Cardiac septum (tissue), 1 donor: ENCODE data around the gene KPNA4. TPM values are rescaled to one million over a fixed set of nuclear protein-coding genes. Genes with fewer than 3 reads are reported as not detected.
"Not testable (repeated sequence)": the region's sequence is repeated elsewhere in the genome, so short reads cannot be mapped to it uniquely, and the experiment has no call there.

Experiments used
- DNase-seq: peaks from one replicate; pipeline ENCODE4 v3.0.0-alpha.2; 2020; ENCODE audit warnings: low spot score
- intact Hi-C: fragments of 100-400 bp; cut with DNase I; formaldehyde crosslinking; loops from one replicate; pipeline ENCODE4 v1.14.0; 2022
- total RNA-seq: library from RNA; stranded (reverse); fragmentation: NEBNext Ultra II Directional; extraction: Animal tissue kit (Norgen Biotek cat#: 25700); gene quantifications from one replicate; pipeline ENCODE4 v1.2.1, GENCODE V29; 2021
- donor health status: DM: no; HTN: no; CAD: no.

Gene KPNA4
- total RNA-seq, 1 donor from 2014 or later = 144 TPM

DNA sequence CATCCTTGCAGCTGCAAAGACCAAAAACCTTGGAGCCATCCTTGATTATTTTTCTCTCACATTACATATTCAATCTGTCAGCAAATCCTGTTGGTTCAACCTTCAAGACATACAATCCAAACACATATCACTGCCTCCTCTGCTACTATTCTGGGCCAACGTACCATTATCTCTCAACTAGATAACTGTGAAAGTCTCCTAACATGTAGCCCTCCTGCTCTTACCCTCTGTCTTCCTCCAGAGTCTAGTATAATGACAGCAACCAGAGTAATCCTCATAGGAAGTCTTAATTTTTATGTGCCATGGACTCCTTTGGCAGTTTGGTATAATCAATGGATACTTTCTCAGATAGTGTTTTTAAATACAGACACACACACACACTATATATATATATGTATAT lies 27.6 kb downstream of the KPNA4 start:
- DNase-seq = no peak
- intact Hi-C loops = no loop called here

DNA sequence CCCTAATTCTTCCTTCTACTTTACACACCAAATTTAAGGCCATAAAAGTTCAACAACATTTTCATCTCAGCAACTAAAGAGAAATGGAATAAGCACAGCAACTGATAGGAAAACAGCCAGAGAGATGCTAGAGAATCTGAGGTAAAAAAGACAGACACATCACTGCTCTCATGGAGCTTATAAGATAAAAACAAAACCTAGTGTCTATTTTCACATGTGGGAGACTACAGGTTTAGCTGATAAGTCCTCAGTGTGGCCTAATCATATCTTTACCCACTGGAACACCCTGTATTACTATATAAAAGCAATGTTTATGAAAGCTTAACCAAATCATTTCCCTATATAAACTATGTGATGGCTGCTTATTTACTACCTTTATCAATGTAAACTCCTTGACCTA lies 33.0 kb downstream of the KPNA4 start:
- DNase-seq = no peak
- intact Hi-C loops = no loop called here

DNA sequence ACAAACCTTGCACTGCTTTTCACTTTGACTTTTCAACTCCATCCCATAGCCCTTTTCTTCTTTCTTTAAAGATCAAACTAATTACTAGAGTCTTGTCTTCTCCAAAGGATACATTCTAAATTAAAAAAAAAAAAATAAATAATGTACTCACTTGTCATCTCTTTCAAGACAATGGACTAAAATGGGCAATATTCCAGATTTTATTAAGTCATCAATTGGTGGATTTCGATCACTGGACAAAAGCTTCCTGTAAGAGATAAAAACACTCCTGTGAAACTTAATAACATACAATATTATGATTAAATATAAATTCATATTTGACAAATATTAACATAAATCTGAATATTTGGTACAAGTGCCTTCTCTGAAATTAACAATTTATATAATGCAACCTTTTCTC lies 34.1 kb downstream of the KPNA4 start:
- intact Hi-C loops = no loop called here
- no peak for DNase-seq

DNA sequence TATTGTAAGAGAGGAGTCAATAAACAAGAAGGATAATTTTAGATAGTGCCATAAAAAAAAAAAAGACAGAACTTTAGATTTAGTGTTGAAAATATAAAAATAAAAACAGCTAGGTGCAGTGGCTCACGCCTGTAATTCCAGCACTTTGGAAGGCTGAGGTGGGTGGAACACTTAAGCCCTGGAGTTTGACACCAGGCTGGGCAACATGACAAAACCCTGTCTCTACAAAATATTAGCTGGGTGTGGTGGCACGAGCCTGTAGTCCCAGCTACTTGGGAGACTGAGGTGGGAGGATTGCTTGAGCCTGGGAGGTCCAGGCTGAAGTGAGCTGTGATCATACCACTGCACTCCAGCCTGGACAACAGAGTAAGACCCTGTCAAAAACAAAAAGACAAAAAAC lies 49.0 kb downstream of the KPNA4 start:
- intact Hi-C loops, DNase-seq: not testable (repeated sequence)

DNA sequence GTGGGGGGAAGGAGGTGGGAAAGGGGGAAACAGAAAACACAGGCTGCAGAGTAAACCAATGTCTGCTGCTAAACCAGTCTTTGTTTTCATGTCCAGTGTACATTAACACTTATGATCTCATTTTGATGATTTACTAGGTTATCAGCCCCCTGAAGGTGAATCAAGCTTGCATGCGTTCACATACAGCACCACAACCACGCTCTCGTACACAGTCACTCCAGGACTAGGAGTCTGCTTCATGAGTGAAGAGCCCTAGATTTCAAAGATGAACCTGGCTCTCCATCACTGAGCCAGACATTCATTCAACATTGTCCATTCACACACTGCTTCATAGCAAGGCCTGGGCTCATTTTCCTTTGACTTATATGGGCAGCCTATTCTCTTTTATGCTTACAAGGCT lies 64.0 kb downstream of the KPNA4 start:
- intact Hi-C loops = no loop called here
- DNase-seq = no peak

- DNase-seq = no peak
- intact Hi-C loops = no loop called here
These were observed 67.2 kb downstream of the KPNA4 start for GRCh38 chr3:160498202-160498601.

- no peak for DNase-seq
- intact Hi-C loops = no loop called here
These were observed 75.2 kb downstream of the KPNA4 start for GRCh38 chr3:160490166-160490565.

DNA sequence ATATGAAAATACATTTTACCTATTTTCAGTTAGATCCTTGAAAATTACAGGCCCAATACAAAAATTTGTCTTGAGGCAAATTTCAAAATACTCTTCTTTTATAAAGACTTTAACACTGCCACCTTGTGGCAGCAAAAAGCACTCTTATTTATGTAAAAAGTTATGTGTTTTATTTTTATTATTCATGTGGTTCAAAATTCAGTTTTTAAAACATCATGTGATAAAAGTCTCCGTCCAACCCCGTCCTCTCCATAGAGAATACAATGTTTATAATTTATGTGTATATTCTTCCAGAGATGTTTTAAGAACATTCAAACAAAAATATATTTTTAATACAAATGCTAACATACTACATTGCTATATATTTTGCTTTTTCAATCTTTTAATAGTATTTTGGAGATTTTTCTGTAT lies 78.9 kb downstream of the KPNA4 start:
- intact Hi-C loops = no loop called here
- no peak for DNase-seq

- no peak for DNase-seq
- intact Hi-C loops = no loop called here
These were observed 82.6 kb downstream of the KPNA4 start for GRCh38 chr3:160482796-160483195.

- DNase-seq = no peak
- intact Hi-C loops = no loop called here
These were observed 83.5 kb downstream of the KPNA4 start for GRCh38 chr3:160481856-160482255.

- no peak for DNase-seq
- intact Hi-C loops = no loop called here
These were observed 84.4 kb downstream of the KPNA4 start for GRCh38 chr3:160480931-160481330.

- intact Hi-C loops = no loop called here
- no peak for DNase-seq
These were observed 86.0 kb downstream of the KPNA4 start for GRCh38 chr3:160479376-160479775.

DNA sequence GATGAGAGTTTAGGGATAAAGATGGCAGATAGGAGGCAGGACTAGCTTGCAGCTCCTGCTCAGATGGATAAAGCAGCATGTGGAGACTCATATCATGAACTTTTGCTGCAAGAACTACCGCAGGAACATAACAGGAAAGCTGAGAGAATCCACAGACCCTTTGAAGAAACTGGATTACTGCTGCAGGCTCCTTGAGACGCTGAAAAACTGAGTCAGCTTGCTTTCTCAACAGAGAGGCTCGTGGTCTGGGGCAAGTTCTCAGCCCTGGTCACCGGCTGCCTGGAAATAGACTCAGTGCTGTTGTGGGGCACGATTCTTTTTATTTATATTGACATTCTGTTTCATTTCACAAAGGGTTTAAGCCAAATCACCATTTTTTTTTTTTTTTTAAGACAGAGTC lies 87.0 kb downstream of the KPNA4 start:
- DNase-seq = no peak
- intact Hi-C loops = no loop called here

DNA sequence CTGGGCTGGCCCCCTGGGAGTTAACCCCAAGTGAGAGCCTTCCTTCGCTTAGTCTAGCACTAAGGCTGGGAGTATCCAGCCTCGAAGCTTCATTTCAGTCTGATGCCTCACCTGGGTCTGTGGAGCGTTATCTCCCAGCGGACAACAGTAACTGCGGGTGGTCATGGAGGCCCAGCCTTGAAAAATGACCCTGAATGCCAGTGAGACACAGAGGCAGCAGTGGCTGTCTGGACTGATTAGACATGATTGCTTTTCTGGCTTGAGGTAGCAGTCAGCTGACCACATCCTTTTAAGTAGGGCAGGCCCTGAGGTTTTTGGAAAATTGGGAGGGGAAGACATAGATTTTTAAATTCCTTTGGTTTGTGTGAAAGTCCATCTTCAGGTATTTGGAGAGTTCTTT lies 87.6 kb downstream of the KPNA4 start:
- no peak for DNase-seq
- intact Hi-C loops = no loop called here

DNA sequence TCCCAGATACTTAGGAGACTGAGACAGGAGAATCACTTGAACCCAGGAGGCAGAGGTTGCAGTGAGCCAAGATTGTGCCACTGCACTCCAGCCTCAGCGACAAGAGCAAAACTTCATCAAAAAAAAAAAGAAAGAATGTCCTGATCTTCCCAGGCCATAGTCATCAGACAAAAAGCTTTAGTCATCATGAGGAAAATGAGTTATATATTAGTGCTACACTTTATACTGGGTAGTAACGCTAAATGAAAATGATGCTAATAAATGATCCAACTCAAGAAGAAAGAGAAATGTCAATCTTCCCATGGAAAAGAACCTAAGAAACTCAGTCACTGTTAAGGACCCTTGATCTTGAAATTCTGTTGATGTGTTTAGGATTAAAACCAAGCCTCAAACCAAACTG lies 89.5 kb downstream of the KPNA4 start:
- intact Hi-C loops = no loop called here
- DNase-seq = no peak

DNA sequence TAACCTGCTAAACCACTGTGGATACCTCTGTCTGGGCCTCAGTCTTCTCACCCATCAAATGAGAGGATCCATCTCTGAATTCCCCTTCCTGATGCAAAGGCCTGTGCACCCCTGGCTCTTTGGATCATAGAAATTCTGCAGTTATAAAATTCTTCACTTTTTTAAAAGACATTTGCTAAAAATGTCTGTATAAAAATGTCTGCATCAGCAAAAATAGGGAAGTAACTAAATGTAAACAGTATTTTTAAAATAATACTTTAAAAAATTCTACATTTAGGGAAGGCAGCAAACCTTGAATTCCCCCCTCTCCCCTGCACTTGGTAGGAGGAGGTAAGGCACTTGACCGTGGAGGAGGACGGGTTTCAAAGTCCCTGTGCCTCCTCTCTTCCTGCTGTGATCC lies 90.2 kb downstream of the KPNA4 start:
- DNase-seq = no peak

GRCh38 chr3:160474416-160474838 lies 90.9 kb downstream of the KPNA4 start:
- intact Hi-C loops = no loop called here

More for the DNA sequence above, 90.2 kb downstream of the KPNA4 start:
- intact Hi-C loops = no loop called here

GRCh38 chr3:160473978-160474377 lies 91.4 kb downstream of the KPNA4 start:
- DNase-seq = no peak
- intact Hi-C loops = no loop called here

More at GRCh38 chr3:160474416-160474838, 90.9 kb downstream of the KPNA4 start:
- no peak for DNase-seq

DNA sequence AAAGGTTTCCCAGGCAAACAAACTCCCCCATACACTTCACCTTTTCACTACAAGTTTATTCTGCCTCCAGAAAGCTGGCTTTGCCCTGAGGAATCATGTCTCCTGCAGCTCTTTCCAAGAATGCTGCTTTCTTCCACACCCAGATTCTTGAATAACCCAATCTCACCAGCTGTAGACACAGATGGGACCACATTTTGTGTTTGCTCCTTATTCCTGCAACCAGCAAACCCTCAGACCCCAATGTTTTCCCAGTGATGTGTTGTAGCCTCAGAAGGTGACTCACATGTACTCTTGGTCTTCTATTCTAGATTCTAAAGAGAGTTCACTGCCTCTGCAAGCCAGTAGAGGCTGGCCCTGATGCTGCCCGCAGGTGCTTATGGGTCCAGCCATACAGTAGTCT lies 92.2 kb downstream of the KPNA4 start:
- no peak for DNase-seq
- intact Hi-C loops = no loop called here

DNA sequence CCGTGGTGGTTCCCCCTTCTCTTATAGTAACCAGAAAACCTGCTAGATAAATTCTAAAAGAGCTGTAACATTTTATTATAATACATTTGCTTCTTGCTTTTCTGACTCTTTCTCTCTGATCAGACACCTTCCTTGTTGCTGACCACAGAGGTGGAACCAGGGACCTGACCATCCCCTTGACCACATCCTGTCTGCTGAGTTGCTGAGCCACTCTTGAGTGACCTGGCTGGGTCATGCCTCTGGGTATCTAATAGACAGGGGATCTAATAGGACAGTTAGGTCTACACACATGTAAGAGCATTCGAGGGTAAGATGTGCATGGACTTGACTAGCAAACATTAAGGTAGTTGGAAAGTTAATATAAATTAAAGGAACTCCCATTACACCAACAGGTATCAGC lies 93.0 kb downstream of the KPNA4 start:
- intact Hi-C loops = no loop called here

DNA sequence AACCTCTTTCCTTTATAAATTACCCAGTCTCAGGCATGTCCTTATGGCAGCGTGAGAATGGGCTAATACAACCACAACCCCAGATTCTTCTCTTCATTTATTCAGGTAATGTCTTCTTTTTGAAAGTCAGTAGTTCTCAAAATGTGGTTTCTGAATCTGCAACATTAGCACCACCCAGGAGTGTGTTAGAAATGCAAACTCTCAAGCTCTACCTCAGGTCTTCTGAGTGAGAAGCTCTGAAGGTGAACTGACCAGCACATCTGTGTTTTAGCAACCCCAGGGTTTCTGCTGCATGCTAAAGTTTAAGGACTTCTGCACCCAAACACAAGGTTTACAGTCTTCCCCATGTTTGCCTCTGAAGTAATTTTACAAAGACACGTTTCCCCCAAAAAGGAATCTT lies 93.5 kb downstream of the KPNA4 start:
- intact Hi-C loops = no loop called here
- DNase-seq = no peak

More for the DNA sequence above, 93.0 kb downstream of the KPNA4 start:
- DNase-seq = no peak

DNA sequence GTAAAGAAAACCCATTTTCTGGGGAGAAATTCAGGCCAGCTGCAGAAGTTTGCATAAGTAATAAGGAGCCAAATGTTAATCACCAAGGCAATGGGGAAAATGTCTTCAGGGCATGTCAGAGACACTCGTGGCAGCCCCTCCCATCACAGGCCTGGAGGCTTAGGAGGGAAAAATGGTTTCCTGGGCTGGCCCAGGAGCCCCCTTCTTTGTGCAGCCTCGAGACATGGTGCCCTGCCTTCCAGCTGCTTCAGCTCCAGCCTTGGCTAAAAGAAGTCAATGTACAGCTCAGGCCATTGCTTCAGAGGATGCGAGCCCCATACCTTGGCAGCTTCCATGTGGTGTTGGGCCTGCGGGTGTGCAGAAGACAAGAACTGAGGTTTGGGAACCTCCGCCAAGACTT lies 95.2 kb downstream of the KPNA4 start:
- intact Hi-C loops = no loop called here
- no peak for DNase-seq

- DNase-seq = no peak
- intact Hi-C loops = no loop called here
These were observed 100.4 kb downstream of the KPNA4 start for GRCh38 chr3:160464971-160465370.
